OCI-LY1 (cell line): ENCODE results near the gene GIPC2.

Experiments
- H2AFZ ChIP-seq: fragments of 200-600 bp; sonication (generic), shearing (Covaris generic); 2 replicates; pipeline ENCODE4 v1.6.0; 2014; ENCODE audit warnings: antibody characterized with exemption, mild to moderate bottlenecking, low read length
- H3F3A ChIP-seq: fragments of 200-600 bp; sonication (generic), shearing (Covaris generic); 2 replicates; pipeline ENCODE4 v1.6.0; 2014; ENCODE audit warnings: mild to moderate bottlenecking, antibody characterized with exemption, low read length, moderate library complexity; ENCODE audit not compliant: insufficient read depth
- H3K27ac ChIP-seq: fragments of 200-600 bp; sonication (generic); 2 replicates; pipeline ENCODE4 v1.5.1; 2014; ENCODE audit warnings: low read length, mixed run types, mild to moderate bottlenecking, low read depth; ENCODE audit not compliant: poor library complexity, severe bottlenecking
- H3K27me3 ChIP-seq: fragments of 200-600 bp; sonication (generic); 2 replicates; pipeline ENCODE4 v1.6.0; 2014; ENCODE audit warnings: antibody characterized with exemption, mild to moderate bottlenecking, low read length, moderate library complexity; ENCODE audit not compliant: insufficient read depth
- H3K36me3 ChIP-seq: fragments of 200-600 bp; sonication (generic); 2 replicates; pipeline ENCODE4 v1.6.1; 2014; ENCODE audit warnings: mild to moderate bottlenecking, antibody characterized with exemption, low read length, moderate library complexity, mixed read lengths; ENCODE audit not compliant: insufficient read depth
- H3K4me1 ChIP-seq: fragments of 200-600 bp; sonication (generic); 2 replicates; pipeline ENCODE4 v1.5.1; 2014; ENCODE audit warnings: mild to moderate bottlenecking, low read length, moderate library complexity; ENCODE audit not compliant: insufficient read depth, severe bottlenecking
- H3K4me2 ChIP-seq: fragments of 200-600 bp; sonication (generic), shearing (Covaris generic); 2 replicates; pipeline ENCODE4 v1.6.1; 2014; ENCODE audit warnings: low read length
- H3K4me3 ChIP-seq: fragments of 200-600 bp; sonication (generic); 2 replicates; pipeline ENCODE4 v1.5.1; 2014; ENCODE audit warnings: low read length, low read depth, mild to moderate bottlenecking, mixed read lengths; ENCODE audit not compliant: poor library complexity, severe bottlenecking
- H3K79me2 ChIP-seq: fragments of 200-600 bp; shearing (Covaris generic); 2 replicates; pipeline ENCODE4 v1.6.1; 2016; ENCODE audit warnings: mixed run types, low read length, mixed read lengths; ENCODE audit not compliant: insufficient read depth
- H3K9ac ChIP-seq: fragments of 200-600 bp; sonication (generic), shearing (Covaris generic); 2 replicates; pipeline ENCODE4 v1.6.1; 2014; ENCODE audit warnings: mild to moderate bottlenecking, low read length, mixed read lengths
- H3K9me2 ChIP-seq: fragments of 200-600 bp; sonication (generic), shearing (Covaris generic); 2 replicates; pipeline ENCODE4 v1.6.1; 2014; ENCODE audit warnings: low read depth, mild to moderate bottlenecking, low read length, mixed read lengths
- H3K9me3 ChIP-seq: fragments of 200-600 bp; shearing (Covaris generic); 2 replicates; pipeline ENCODE4 v1.6.1; 2014; ENCODE audit warnings: low read length, mixed read lengths
- H4K20me1 ChIP-seq: fragments of 200-600 bp; sonication (generic), shearing (Covaris generic); 2 replicates; pipeline ENCODE4 v1.6.0; 2016; ENCODE audit warnings: mild to moderate bottlenecking, low read length; ENCODE audit not compliant: insufficient read depth
- EZH2 ChIP-seq: fragments of 200-600 bp; sonication (generic), shearing (Covaris generic); IDR thresholded peaks from 2 replicates; pipeline ENCODE4 v1.8.0; 2017; ENCODE audit warnings: borderline replicate concordance, mixed run types, mild to moderate bottlenecking, antibody characterized with exemption, low read length, moderate library complexity, mixed read lengths
- TF ChIP-seq, protein P1 (sequence below): fragments of 200-600 bp; sonication (generic), shearing (Covaris generic); IDR thresholded peaks from 2 replicates; pipeline ENCODE4 v1.5.1; 2017; ENCODE audit warnings: mild to moderate bottlenecking, antibody characterized with exemption, low read length, moderate library complexity, mixed read lengths

GIPC2 gene

DNA sequence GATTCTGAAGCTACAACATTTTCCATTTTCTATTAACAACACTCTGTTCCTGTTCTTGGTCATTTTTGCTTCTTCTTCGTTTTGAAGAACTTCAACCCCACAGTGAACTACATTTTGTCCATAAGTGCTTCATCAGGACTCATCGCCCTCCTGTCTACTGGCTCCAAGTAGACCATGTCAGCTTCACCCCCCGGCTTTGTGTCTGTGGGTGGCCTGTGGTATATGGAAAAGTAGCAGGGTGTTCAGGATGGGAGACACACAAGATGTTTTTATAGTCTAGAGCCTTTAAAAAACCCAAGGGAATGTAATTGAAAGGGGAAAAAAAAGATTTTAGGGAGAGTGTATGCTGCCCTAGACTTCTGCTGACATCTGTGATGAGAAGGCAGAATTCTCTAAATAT, 46.1 kb downstream of the GIPC2 start:
- no peaks in the 10 kb centered on the region for H3K4me1 ChIP-seq
- no peaks in the 10 kb centered on the region for H3F3A ChIP-seq
- no peak overlapping the region for H3K27ac ChIP-seq
- no peak overlapping the region for H3K4me2 ChIP-seq
- H3K9me3 ChIP-seq: no peaks in the 10 kb centered on the region
- no peaks in the 10 kb centered on the region for H3K27me3 ChIP-seq
- H3K79me2 ChIP-seq: no peaks in the 10 kb centered on the region
- no peak overlapping the region for H2AFZ ChIP-seq
- H3K4me3 ChIP-seq: no peak overlapping the region
- TF ChIP-seq, protein P1, sequence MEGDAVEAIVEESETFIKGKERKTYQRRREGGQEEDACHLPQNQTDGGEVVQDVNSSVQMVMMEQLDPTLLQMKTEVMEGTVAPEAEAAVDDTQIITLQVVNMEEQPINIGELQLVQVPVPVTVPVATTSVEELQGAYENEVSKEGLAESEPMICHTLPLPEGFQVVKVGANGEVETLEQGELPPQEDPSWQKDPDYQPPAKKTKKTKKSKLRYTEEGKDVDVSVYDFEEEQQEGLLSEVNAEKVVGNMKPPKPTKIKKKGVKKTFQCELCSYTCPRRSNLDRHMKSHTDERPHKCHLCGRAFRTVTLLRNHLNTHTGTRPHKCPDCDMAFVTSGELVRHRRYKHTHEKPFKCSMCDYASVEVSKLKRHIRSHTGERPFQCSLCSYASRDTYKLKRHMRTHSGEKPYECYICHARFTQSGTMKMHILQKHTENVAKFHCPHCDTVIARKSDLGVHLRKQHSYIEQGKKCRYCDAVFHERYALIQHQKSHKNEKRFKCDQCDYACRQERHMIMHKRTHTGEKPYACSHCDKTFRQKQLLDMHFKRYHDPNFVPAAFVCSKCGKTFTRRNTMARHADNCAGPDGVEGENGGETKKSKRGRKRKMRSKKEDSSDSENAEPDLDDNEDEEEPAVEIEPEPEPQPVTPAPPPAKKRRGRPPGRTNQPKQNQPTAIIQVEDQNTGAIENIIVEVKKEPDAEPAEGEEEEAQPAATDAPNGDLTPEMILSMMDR: no peak
- no peak for TF ChIP-seq EZH2
- H4K20me1 ChIP-seq: no peaks in the 10 kb centered on the region
- no peak overlapping the region for H3K9ac ChIP-seq
- H3K36me3 ChIP-seq: no peaks in the 10 kb centered on the region
- H3K9me2 ChIP-seq: no peaks in the 10 kb centered on the region

DNA sequence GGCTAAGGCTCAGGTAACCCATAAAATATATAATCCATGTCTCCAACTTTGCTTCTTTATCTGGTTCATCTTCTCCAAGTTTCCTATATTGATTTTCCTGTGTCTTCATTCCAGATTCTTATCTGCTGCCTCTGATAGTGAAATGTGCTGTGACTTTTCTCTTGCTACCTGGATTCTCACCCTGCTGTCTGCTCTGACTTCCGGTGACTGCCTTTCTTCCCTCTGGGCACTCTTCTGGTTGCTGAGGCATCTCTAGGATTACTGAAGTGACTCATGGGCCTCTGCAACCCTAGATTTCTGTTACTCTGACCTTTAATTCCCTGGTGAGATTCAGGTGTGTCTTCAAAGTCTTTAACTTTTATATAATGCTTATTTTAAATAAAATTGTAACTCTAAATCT, 46.9 kb downstream of the GIPC2 start:
- no peak overlapping the region for H3K4me2 ChIP-seq
- H3K27ac ChIP-seq: no peak overlapping the region
- no peak overlapping the region for H3K4me3 ChIP-seq
- no peaks in the 10 kb centered on the region for H3F3A ChIP-seq
- TF ChIP-seq, protein P1: no peak
- TF ChIP-seq EZH2: no peak
- no peak overlapping the region for H2AFZ ChIP-seq
- no peak overlapping the region for H3K9ac ChIP-seq
- no peaks in the 10 kb centered on the region for H3K9me2 ChIP-seq
- no peaks in the 10 kb centered on the region for H4K20me1 ChIP-seq
- no peaks in the 10 kb centered on the region for H3K79me2 ChIP-seq
- no peaks in the 10 kb centered on the region for H3K9me3 ChIP-seq
- no peaks in the 10 kb centered on the region for H3K27me3 ChIP-seq
- no peaks in the 10 kb centered on the region for H3K36me3 ChIP-seq
- H3K4me1 ChIP-seq: no peaks in the 10 kb centered on the region

- Histone ChIP-seq H3K4me1 (no peaks in the 10 kb centered on the region), H3K9me2 (no peaks in the 10 kb centered on the region), H3K27me3 (no peaks in the 10 kb centered on the region), H3K9me3 (no peaks in the 10 kb centered on the region), H3F3A (no peaks in the 10 kb centered on the region), H3K4me3 (no peak overlapping the region), H3K4me2 (no peak overlapping the region), H3K79me2 (no peaks in the 10 kb centered on the region), H4K20me1 (no peaks in the 10 kb centered on the region), H3K27ac (no peak overlapping the region), H3K36me3 (no peaks in the 10 kb centered on the region), H3K9ac (no peak overlapping the region), H2AFZ (no peak overlapping the region)
- TF ChIP-seq, protein P1: no peak
- no peak for TF ChIP-seq EZH2
Observed at GRCh38 chr1:78093560-78093959, 47.8 kb downstream of the GIPC2 start.
